Stomach smooth muscle (tissue), 2 donors: ENCODE data around the gene CCDC8.
"Not testable (repeated sequence)": the region's sequence is repeated elsewhere in the genome, so short reads cannot be mapped to it uniquely, and the experiment has no call there.

Experiments used
- H3K27ac ChIP-seq: one replicate; pipeline ENCODE4 v1.7.0; 2013; ENCODE audit warnings: mild to moderate bottlenecking, low read length, inconsistent platforms
- H3K27me3 ChIP-seq, 2 donors: one replicate each; pipeline ENCODE4 v1.7.0; 2013; ENCODE audit warnings: low read length in 2 of 2; ENCODE audit not compliant: insufficient read depth in 2 of 2, control insufficient read depth in 1 of 2
- H3K36me3 ChIP-seq, 2 donors: one replicate each; pipeline ENCODE4 v1.7.0; 2013; ENCODE audit warnings: low read length in 2 of 2; ENCODE audit not compliant: control insufficient read depth in 2 of 2, insufficient read depth in 2 of 2
- H3K4me1 ChIP-seq: one replicate; pipeline ENCODE4 v1.7.0; 2013; ENCODE audit warnings: low read length; ENCODE audit not compliant: control insufficient read depth, insufficient read depth
- H3K4me3 ChIP-seq, 2 donors: one replicate each; pipeline ENCODE4 v1.7.0; 2013; ENCODE audit warnings: low read length in 2 of 2
- H3K9ac ChIP-seq, 2 donors: one replicate each; pipeline ENCODE4 v1.7.0; 2013; ENCODE audit warnings: low read length in 2 of 2, mild to moderate bottlenecking in 1 of 2
- H3K9me3 ChIP-seq, 2 donors: one replicate each; pipeline ENCODE4 v1.7.0; 2013; ENCODE audit warnings: low read length in 2 of 2; ENCODE audit not compliant: control insufficient read depth in 2 of 2
- donor health status: healthy.
- donor health status: Pancreatic carcinoma.

Gene CCDC8

DNA sequence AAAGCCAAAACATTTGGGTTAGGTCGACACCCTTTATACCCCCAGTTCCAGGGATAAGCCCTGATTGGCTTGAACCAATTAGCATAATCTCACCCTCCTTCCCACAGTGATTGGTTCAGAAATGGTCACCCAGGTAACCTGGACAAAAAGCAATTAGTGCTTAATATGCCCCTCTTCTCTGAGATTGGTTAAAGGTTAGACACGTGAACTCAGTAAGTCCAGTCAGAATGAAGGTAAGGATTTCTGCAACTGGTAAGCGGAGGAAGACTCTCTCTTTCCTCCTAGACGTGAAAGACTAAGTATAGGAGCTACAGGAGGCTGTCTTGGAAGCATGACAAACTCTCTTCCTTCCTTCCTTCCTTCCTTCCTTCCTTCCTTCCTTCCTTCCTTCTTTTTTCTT is 16.6 kb upstream of the CCDC8 start:
- peaks cover 20% of the 10 kb centered on the region for H3K4me1 ChIP-seq
- peaks cover 10 to 24% of the 10 kb centered on the region in 2 donors for H3K27me3 ChIP-seq
- no peak overlapping the region for H3K9ac ChIP-seq
- no peak overlapping the region for H3K4me3 ChIP-seq
- no peaks in the 10 kb centered on the region for H3K36me3 ChIP-seq
- H3K27ac ChIP-seq: no peak overlapping the region
- no peaks in the 10 kb centered on the region for H3K9me3 ChIP-seq

DNA sequence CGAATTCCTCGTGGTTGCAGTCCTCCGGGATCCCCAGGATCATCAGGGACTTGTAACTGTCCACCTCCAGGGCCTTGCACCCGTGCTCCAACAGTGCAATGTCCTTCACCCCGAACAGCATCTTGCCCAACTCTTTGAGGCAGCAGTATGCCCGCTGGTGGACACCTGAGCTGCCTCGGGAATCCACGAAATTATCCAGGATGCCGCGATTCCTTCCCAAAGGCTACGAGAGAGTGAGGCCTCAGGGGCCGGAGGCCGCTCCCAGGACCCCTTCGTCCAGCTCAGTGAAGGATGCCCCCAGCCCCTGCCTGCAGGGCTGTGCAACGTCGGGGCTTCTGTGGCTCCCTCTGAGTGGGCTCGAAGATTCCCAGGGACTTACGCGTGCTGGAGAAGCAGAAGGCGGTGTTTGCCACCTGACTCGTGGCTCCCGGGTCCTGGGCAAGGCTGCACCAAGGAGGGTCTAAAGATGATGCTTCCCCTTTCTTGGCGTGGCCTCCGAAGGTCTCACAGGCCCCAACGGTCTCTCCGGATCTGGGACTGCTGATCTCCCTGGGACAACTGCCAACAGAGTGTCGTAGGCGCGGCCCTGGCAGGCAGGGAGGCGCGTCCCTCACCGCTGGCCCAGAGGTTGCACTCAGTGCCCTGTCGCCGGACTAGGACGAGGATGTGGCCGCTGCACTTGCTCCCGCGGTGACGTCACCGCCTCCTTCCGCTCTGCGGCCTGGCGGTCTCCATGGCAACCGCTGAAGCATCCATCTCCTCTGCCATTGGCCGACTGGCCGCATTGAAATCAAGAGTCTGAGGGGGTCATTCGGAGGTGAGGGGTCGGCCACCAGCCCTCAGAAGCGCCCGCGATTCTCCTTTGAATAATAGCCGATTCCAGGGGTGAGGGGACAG is 15.1 kb upstream of the CCDC8 start, which contains the start of gene PNMA8C:
Gene PNMA8C (minus strand): TSS at position 698 of the 897 bp plus-strand sequence. CDS start 577 bp downstream, at position 121.
- Histone ChIP-seq H3K27me3 (peaks cover 12 to 24% of the 10 kb centered on the region in 2 donors), H3K4me3 (peak within 1 kb of the TSS; percentile 57 to 68)

DNA sequence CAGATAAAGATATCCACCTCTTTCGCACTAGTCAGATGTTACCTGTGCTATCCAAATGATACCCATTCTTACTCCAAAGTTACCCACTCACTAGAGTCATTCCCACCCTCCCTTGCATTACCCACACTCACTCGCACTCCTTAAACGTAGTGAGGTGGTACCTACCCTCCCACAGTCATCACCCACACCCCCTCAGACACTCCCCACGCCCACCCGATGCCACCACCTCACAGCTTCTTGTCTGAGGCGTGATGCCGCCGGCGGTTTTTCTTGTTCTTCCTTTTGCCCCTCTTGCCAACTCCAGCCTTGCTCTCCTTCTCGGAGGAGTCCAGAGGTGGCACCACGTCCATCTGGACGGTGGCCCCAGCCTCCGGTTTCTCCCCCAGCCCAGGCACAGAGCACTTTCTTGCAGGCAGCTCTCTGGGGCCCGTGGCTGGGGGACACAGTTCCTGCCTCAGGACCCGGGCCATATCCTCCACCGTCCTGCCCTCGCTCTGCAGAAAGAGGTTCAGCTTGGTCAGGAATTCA is 14.2 kb upstream of the CCDC8 start:
- Histone ChIP-seq H3K9ac (no peak overlapping the region), H3K27ac (no peak overlapping the region), H3K36me3 (no peaks in the 10 kb centered on the region), H3K27me3 (peaks cover 12 to 24% of the 10 kb centered on the region in 2 donors), H3K4me1 (peaks cover 20% of the 10 kb centered on the region), H3K4me3 (no peak overlapping the region), H3K9me3 (no peaks in the 10 kb centered on the region)

More for the DNA sequence above, 15.1 kb upstream of the CCDC8 start, which contains the start of gene PNMA8C:
- H3K9ac ChIP-seq: no peak within 1 kb of the TSS
- H3K36me3 ChIP-seq: no peaks in the 10 kb centered on the region
- H3K4me1 ChIP-seq: peaks cover 20% of the 10 kb centered on the region
- H3K9me3 ChIP-seq: no peaks in the 10 kb centered on the region
- H3K27ac ChIP-seq: no peak within 1 kb of the TSS

DNA sequence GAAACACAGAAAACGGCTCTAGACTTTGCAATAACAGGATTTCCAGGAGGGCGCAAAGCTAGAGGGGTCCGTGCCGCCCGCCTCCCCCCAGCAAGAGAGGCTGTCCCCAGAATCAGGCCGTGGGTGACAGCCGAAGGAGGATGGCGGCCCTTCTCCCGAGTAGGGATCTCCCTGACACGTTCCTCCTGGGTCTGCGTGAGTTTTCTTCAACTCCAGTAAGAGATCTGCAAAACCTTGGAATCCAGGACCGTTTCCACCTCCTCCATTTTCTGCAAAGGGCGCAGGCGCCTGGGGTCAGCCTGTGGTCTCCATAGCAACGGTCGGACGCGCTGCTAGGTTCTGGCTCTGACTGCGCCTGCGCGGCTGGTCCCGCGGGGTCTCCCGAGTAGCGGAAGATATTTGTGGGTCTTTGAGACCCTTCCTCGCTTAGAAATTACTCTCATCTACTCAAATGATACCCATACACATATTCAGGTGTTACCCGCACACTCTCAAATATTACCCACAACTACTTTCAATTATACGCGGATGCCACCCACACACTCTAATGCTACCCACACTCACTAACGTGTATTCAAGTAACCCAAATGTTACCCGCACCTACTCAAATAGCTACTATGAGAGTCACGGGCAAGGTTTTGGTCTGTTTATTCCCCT is 13.3 kb upstream of the CCDC8 start:
- Histone ChIP-seq H3K27me3 (peaks cover 12 to 24% of the 10 kb centered on the region in 2 donors), H3K27ac (no peak overlapping the region), H3K4me3 (peak overlapping the region; percentile 59 to 80), H3K36me3 (no peaks in the 10 kb centered on the region), H3K9ac (peak overlapping the region; percentile 21 to 37), H3K4me1 (peaks cover 20% of the 10 kb centered on the region), H3K9me3 (no peaks in the 10 kb centered on the region)

DNA sequence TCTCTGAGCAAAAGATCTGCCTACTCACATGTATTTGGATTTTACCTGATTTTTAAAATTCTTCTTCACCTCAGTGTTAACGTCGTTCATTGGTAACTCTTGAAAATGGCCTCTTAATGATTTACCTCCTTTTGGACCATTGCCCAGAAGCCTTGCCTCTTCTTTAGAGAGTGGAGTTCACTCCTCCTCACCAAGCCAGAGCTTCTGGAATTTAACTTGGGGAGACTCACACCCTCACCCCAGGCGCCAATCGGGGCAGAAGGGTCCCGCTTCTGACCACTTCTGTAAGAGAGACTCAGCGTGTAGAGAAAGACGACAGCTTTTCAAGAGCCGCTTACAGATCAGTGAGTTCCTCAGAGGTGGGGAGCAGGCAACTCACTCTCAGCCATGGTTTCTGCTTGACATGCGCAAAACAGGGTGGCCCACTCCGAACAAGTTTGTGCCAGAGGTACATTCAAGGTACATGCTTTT is 12.7 kb upstream of the CCDC8 start:
- H3K9ac ChIP-seq: peak overlapping the region; percentile 21 to 37
- no peak overlapping the region for H3K27ac ChIP-seq
- peaks cover 20% of the 10 kb centered on the region for H3K4me1 ChIP-seq

DNA sequence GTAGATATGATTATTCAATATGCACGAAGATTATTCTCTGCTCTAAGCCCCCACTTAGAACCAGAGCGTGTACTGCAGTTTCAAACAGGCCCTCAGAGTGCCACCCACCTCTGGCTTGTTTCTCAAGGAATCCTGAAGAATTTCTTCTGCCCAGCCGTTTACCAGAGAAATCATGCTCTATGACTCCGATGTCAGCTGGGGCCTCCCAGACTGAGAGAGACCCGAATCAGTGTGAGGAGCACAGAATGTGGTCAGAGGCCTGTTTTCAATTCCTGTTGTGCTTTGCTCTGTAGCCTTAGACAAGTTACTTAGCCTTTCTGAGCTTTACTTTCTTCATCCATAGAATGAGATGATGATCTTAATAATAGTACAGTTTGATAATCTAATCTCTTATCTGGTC is 9.8 kb upstream of the CCDC8 start:
- Histone ChIP-seq H3K27me3 (peaks cover 7 to 14% of the 10 kb centered on the region in 2 donors), H3K36me3 (no peaks in the 10 kb centered on the region), H3K9ac (no peak overlapping the region), H3K27ac (no peak overlapping the region), H3K4me3 (no peak overlapping the region), H3K9me3 (no peaks in the 10 kb centered on the region), H3K4me1 (peaks cover 14% of the 10 kb centered on the region)

More for the DNA sequence above, 12.7 kb upstream of the CCDC8 start:
- H3K9me3 ChIP-seq: no peaks in the 10 kb centered on the region
- peak overlapping the region; percentile 59 to 80 for H3K4me3 ChIP-seq
- H3K36me3 ChIP-seq: no peaks in the 10 kb centered on the region
- H3K27me3 ChIP-seq: peaks cover 12 to 24% of the 10 kb centered on the region in 2 donors

DNA sequence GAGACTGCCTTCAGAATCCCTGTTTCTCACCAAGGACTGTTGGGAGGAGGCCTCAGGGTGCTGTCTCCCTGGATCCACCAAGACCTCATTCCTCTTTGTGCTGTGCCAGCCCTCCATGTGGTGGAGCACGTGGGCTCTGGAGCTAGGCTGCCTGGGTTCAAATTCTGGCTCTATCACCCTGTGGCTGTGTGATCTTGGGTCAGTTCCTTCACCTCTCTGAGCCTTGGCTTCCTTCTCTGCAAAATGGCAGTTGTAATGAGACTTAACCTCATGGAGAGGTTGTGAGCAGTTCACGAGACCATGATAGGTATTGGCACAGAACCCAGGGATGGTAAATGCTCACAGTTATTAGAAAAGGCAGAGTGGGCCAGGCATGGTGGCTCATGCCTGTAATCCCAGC is 9.0 kb upstream of the CCDC8 start:
- H3K36me3 ChIP-seq: no peaks in the 10 kb centered on the region
- no peak overlapping the region for H3K4me3 ChIP-seq

DNA sequence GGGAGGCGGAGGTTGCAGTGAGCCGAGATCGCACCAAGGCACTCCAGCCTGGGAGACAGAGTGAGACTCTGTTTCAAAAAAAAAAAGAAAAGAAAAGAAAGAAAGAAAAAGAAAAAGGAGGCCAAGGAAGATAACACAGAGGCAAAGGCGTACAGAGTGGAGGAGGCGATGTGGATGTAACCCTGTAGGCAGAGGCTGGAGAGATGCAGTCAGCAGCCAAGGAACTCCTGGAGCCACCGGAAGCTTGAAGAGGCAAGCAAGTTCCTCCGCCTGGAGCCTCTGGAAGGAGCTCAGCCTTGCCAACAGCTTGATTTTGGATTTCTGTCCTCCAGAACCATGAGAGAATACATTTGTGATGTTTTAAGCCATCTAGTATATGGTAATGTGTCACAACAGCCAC is 6.7 kb upstream of the CCDC8 start:
- Histone ChIP-seq H3K27me3 (peaks cover 5 to 7% of the 10 kb centered on the region in 2 donors), H3K9me3 (no peaks in the 10 kb centered on the region), H3K27ac (no peak overlapping the region), H3K4me3 (no peak overlapping the region), H3K36me3 (no peaks in the 10 kb centered on the region), H3K4me1 (peaks cover 6% of the 10 kb centered on the region), H3K9ac (no peak overlapping the region)

More for the DNA sequence above, 9.0 kb upstream of the CCDC8 start:
- H3K4me1 ChIP-seq: peaks cover 14% of the 10 kb centered on the region
- no peaks in the 10 kb centered on the region for H3K9me3 ChIP-seq
- H3K9ac ChIP-seq: no peak overlapping the region
- H3K27ac ChIP-seq: no peak overlapping the region
- peaks cover 4 to 7% of the 10 kb centered on the region in 2 donors for H3K27me3 ChIP-seq

DNA sequence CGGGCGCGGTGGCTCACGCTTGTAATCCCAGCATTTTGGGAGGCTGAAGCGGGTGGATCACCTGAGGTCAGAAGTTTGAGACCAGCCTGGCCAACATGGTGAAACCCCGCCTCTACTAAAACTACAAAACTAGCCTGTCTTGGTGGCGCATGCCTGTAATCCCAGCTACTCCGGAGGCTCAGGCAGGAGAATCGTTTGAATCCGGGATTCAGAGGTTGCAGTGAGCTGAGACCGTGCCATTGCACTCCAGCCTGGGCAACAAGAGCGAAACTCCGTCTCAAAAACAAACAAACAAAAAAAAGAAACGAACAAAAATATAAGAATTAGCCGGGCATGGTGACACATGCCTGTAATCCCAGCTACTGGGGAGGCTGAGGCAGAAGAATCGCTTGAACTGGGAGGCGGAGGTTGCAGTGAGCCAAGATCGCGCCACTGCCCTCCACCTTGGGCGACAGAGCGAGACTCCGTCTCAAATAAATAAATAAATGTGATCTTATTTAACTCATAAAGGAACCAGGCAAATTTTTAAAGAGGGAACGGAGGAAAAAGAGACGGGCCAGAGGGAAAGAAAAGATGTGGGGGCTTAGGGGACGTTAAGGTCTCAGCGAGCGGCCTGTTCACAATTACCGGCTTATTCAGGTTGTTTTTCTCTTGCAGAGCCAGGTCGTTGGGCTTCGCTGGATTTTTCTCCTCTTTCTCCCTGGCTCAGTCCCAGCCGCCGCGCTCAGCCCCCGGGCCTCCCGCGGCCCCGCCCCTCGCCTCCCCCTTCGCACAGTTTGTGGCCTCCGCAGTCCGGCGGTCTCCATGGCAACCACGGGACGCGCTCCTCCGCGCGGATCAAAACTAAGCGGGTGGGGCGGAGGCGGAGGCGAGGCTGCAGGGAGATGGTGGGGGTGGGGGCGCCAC is 2.7 kb upstream of the CCDC8 start:
- H3K4me3 ChIP-seq: peak overlapping the region; percentile 42 to 63
- not testable (repeated sequence) for H3K9ac ChIP-seq, H3K9me3 ChIP-seq, H3K36me3 ChIP-seq, H3K27ac ChIP-seq
- H3K27me3 ChIP-seq: peaks cover 30 to 34% of the 10 kb centered on the region in 2 donors
- peaks cover 32% of the 10 kb centered on the region for H3K4me1 ChIP-seq

DNA sequence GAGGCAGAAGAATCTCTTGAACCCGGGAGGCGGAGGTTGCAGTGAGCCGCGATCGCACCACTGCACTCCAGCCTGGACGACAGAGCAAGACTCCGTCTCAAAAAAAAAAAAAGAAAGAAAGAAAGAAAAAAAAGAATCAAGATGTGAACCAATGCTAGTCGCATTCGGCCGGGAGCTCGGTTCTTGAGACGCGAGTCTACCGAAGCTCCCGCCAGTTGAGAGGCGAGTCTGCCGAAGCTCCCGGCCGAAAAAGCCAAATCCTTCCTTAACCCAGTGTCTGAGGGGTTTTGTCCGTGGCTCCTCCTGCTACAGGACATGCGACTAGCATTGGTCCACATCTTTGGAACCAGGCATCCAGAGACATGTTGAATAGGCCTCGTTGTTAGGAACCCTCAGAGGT is 1.5 kb upstream of the CCDC8 start:
- not testable (repeated sequence) for H3K9ac ChIP-seq, H3K4me3 ChIP-seq, H3K9me3 ChIP-seq, H3K27ac ChIP-seq, H3K36me3 ChIP-seq
- Histone ChIP-seq H3K4me1 (peaks cover 33% of the 10 kb centered on the region), H3K27me3 (peaks cover 36 to 40% of the 10 kb centered on the region in 2 donors)
